DOHH2 (cell line): ENCODE data around the gene TPST1.

Experiments used
- H3F3A ChIP-seq: fragments of 200-600 bp; sonication (generic), shearing (Covaris generic); 2 replicates; pipeline ENCODE4 v1.6.0; 2016; ENCODE audit warnings: antibody characterized with exemption, mild to moderate bottlenecking; ENCODE audit not compliant: control insufficient read depth, insufficient read depth
- H3K27ac ChIP-seq: fragments of 200-600 bp; sonication (generic); 2 replicates; pipeline ENCODE4 v1.5.1; 2014; ENCODE audit warnings: low read depth, mild to moderate bottlenecking, low read length, moderate library complexity
- H3K27me3 ChIP-seq: fragments of 200-600 bp; sonication (generic); 2 replicates; pipeline ENCODE4 v1.6.1; 2014; ENCODE audit warnings: mild to moderate bottlenecking, low read length, mixed read lengths; ENCODE audit not compliant: control insufficient read depth
- H3K36me3 ChIP-seq: fragments of 200-600 bp; sonication (generic); 2 replicates; pipeline ENCODE4 v1.6.1; 2014; ENCODE audit warnings: mild to moderate bottlenecking, low read length, moderate library complexity, mixed read lengths; ENCODE audit not compliant: control insufficient read depth
- H3K4me1 ChIP-seq: fragments of 200-600 bp; sonication (generic); 2 replicates; pipeline ENCODE4 v1.6.1; 2014; ENCODE audit warnings: mild to moderate bottlenecking, low read length, mixed read lengths; ENCODE audit not compliant: control insufficient read depth
- H3K4me2 ChIP-seq: fragments of 200-600 bp; sonication (generic); 2 replicates; pipeline ENCODE4 v1.6.0; 2014; ENCODE audit warnings: mild to moderate bottlenecking, low read length, moderate library complexity
- H3K4me3 ChIP-seq: fragments of 200-600 bp; sonication (generic); 2 replicates; pipeline ENCODE4 v1.5.1; 2014; ENCODE audit warnings: mild to moderate bottlenecking, low read length, mixed read lengths
- H3K79me2 ChIP-seq: fragments of 200-600 bp; sonication (generic); 2 replicates; pipeline ENCODE4 v1.6.1; 2014; ENCODE audit warnings: mild to moderate bottlenecking, low read length, mixed read lengths; ENCODE audit not compliant: control insufficient read depth
- H3K9me2 ChIP-seq: fragments of 200-600 bp; sonication (generic); replicated peaks from 2 replicates; pipeline ENCODE4 v1.6.1; 2014; ENCODE audit warnings: mild to moderate bottlenecking, low read length, mixed read lengths; ENCODE audit not compliant: control insufficient read depth
- H3K9me3 ChIP-seq: fragments of 200-600 bp; sonication (generic); 2 replicates; pipeline ENCODE4 v1.6.1; 2014; ENCODE audit warnings: antibody characterized with exemption, low read length, mixed read lengths; ENCODE audit not compliant: control insufficient read depth, insufficient read depth
- H4K20me1 ChIP-seq: fragments of 200-600 bp; sonication (generic); 2 replicates; pipeline ENCODE4 v1.6.0; 2014; ENCODE audit warnings: low read depth, mild to moderate bottlenecking, antibody characterized with exemption, low read length, moderate library complexity; ENCODE audit not compliant: control insufficient read depth, insufficient read depth
- EZH2phosphoT487 ChIP-seq: fragments of 200-600 bp; sonication (generic); IDR thresholded peaks from 2 replicates; pipeline ENCODE4 v1.6.1; 2017; ENCODE audit warnings: borderline replicate concordance, mild to moderate bottlenecking, antibody characterized with exemption, low read length, moderate library complexity, mixed read lengths
- TF ChIP-seq, protein P1 (sequence below): fragments of 200-600 bp; sonication (generic); IDR thresholded peaks from one replicate; pipeline ENCODE4 v1.5.1; 2014; ENCODE audit warnings: antibody characterized with exemption, mild to moderate bottlenecking, low read depth, low read length; ENCODE audit not compliant: poor library complexity, severe bottlenecking

Gene TPST1

DNA sequence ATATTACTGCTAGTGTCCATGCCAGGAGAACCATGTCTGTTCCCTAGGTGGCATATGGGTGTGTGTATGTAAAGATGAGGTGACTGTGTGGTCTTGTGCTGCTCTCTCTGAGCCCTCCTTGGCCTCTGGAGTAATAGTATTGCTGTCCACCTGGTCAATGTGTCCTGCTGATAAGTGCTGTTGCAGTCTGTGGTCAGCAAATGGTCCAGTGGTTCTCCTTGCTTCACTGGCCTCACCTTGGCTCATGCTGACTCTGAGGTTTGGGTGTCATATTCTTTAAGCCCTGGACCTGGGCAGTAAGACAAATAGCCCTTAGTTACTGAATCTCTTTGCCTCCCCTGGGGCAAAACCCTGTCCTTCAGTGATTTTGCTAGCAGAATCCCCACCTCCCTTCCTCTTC, 56.8 kb downstream of the TPST1 start:
- H3K79me2 ChIP-seq = no peaks in the 10 kb centered on the region
- no peak overlapping the region for H3K4me3 ChIP-seq
- H3K9me3 ChIP-seq = peaks cover 30% of the 10 kb centered on the region; the same call in 1 of the 2 replicates
- H3K4me2 ChIP-seq = no peak overlapping the region
- no peaks in the 10 kb centered on the region for H3K4me1 ChIP-seq
- H3F3A ChIP-seq = no peaks in the 10 kb centered on the region
- H3K36me3 ChIP-seq = no peaks in the 10 kb centered on the region
- TF ChIP-seq EZH2phosphoT487 = no peak
- TF ChIP-seq, protein P1, sequence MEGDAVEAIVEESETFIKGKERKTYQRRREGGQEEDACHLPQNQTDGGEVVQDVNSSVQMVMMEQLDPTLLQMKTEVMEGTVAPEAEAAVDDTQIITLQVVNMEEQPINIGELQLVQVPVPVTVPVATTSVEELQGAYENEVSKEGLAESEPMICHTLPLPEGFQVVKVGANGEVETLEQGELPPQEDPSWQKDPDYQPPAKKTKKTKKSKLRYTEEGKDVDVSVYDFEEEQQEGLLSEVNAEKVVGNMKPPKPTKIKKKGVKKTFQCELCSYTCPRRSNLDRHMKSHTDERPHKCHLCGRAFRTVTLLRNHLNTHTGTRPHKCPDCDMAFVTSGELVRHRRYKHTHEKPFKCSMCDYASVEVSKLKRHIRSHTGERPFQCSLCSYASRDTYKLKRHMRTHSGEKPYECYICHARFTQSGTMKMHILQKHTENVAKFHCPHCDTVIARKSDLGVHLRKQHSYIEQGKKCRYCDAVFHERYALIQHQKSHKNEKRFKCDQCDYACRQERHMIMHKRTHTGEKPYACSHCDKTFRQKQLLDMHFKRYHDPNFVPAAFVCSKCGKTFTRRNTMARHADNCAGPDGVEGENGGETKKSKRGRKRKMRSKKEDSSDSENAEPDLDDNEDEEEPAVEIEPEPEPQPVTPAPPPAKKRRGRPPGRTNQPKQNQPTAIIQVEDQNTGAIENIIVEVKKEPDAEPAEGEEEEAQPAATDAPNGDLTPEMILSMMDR = no peak
- no peak overlapping the region for H3K27ac ChIP-seq
- H3K27me3 ChIP-seq = peaks cover 26% of the 10 kb centered on the region
- H4K20me1 ChIP-seq = no peaks in the 10 kb centered on the region
- H3K9me2 ChIP-seq = no peaks in the 10 kb centered on the region

DNA sequence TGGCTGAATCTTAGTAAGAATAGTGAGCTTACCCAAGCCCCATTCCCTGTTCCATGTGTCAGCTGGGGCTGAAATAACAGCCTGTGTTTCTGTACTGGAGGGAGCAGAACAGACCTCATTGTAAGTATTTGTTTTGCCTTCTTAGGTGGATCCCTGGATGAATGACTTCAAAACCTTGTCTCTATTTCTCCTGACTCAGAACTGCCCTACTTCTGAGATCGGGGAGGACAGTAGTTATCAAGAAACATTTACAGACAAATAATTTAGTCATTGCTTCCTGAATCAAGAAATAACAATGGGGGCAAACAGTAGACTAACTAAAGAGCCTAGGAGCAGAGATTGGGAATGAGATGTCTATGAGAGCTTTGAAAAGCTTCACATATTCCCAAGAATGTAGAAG, 58.8 kb downstream of the TPST1 start:
- no peak overlapping the region for H3K27ac ChIP-seq
- no peak overlapping the region for H3K4me3 ChIP-seq
- no peaks in the 10 kb centered on the region for H3F3A ChIP-seq
- H4K20me1 ChIP-seq = no peaks in the 10 kb centered on the region
- peaks cover 11% of the 10 kb centered on the region for H3K27me3 ChIP-seq
- TF ChIP-seq, protein P1 = no peak
- TF ChIP-seq EZH2phosphoT487 = no peak
- H3K36me3 ChIP-seq = no peaks in the 10 kb centered on the region
- H3K4me1 ChIP-seq = no peaks in the 10 kb centered on the region
- no peak overlapping the region for H3K4me2 ChIP-seq
- H3K9me3 ChIP-seq = peaks cover 30% of the 10 kb centered on the region; the same call in 1 of the 2 replicates
- H3K9me2 ChIP-seq = no peaks in the 10 kb centered on the region
- no peaks in the 10 kb centered on the region for H3K79me2 ChIP-seq

DNA sequence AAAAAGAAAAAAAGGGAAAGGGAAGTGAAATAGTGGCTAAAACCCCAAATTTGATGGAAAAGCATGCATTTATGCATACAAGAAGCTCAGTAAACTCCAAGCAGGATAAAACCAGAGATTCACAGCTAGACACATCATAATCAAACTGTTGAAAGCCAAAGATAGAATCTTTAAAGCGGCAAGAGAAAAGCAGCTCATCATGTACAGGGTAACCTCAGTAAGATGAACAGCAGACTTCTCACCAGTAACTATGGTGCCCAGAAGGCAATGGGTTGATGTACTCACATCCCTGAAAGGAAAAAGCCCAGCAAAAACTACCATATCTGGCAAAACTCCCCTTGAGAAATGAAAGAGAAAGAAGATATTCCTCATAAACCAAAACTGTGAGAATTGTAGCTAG, 60.4 kb downstream of the TPST1 start:
- no peaks in the 10 kb centered on the region for H3K9me2 ChIP-seq

GRCh38 chr7:66267249-66267648, 62.1 kb downstream of the TPST1 start:
- H3K79me2 ChIP-seq = no peaks in the 10 kb centered on the region
- no peaks in the 10 kb centered on the region for H4K20me1 ChIP-seq
- TF ChIP-seq EZH2phosphoT487 = no peak
- TF ChIP-seq, protein P1 = no peak
- H3K9me2 ChIP-seq = no peaks in the 10 kb centered on the region
- no peaks in the 10 kb centered on the region for H3K27me3 ChIP-seq
- no peaks in the 10 kb centered on the region for H3K36me3 ChIP-seq
- H3K4me2 ChIP-seq = no peak overlapping the region
- no peaks in the 10 kb centered on the region for H3K4me1 ChIP-seq
- H3F3A ChIP-seq = no peaks in the 10 kb centered on the region
- H3K4me3 ChIP-seq = no peak overlapping the region
- peaks cover 30% of the 10 kb centered on the region; the same call in 1 of the 2 replicates for H3K9me3 ChIP-seq
- H3K27ac ChIP-seq = no peak overlapping the region

More for the DNA sequence above, 60.4 kb downstream of the TPST1 start:
- Histone ChIP-seq H3K27me3 (peaks cover 3% of the 10 kb centered on the region; the same call in 1 of the 2 replicates), H3K4me3 (no peak overlapping the region), H3K27ac (no peak overlapping the region), H3K4me1 (no peaks in the 10 kb centered on the region), H3K9me3 (peaks cover 30% of the 10 kb centered on the region; the same call in 1 of the 2 replicates), H3F3A (no peaks in the 10 kb centered on the region), H3K4me2 (no peak overlapping the region), H4K20me1 (no peaks in the 10 kb centered on the region), H3K36me3 (no peaks in the 10 kb centered on the region), H3K79me2 (no peaks in the 10 kb centered on the region)
- TF ChIP-seq EZH2phosphoT487 = no peak
